KOPT-K1 (cell line): Measurements from ENCODE around the gene BAX.
A peak's percentile ranks its signal among the peaks of the same experiment; 100 is the strongest.
"Not testable (repeated sequence)": the region's sequence is repeated elsewhere in the genome, so short reads cannot be mapped to it uniquely, and the experiment has no call there.

Experiments used
- H3K27ac ChIP-seq: fragments of 200-600 bp; sonication (generic); 2 replicates; pipeline ENCODE4 v1.5.1; 2016; ENCODE audit warnings: antibody characterized with exemption, mild to moderate bottlenecking, low read depth, low read length; ENCODE audit not compliant: poor library complexity, severe bottlenecking
- H3K36me3 ChIP-seq: fragments of 200-600 bp; sonication (generic); 2 replicates; pipeline ENCODE4 v1.5.1; 2017; ENCODE audit warnings: antibody characterized with exemption, mild to moderate bottlenecking, low read length, moderate library complexity; ENCODE audit not compliant: insufficient read depth
- H3K9me3 ChIP-seq: fragments of 200-600 bp; sonication (generic); 2 replicates; pipeline ENCODE4 v1.5.1; 2017; ENCODE audit warnings: antibody characterized with exemption, low read length, mild to moderate bottlenecking; ENCODE audit not compliant: insufficient read depth, poor library complexity, severe bottlenecking

BAX gene

GRCh38 chr19:48954595-48955307 is at the start of gene BAX:
Gene BAX (plus strand): TSS chr19:48954875. CDS start chr19:48954929, 54 bp downstream.
- no peaks in the 10 kb centered on the region for H3K9me3 ChIP-seq
- peak within 1 kb of the TSS; percentile 88 for H3K27ac ChIP-seq
- H3K36me3 ChIP-seq, result peaks cover 22% of the 10 kb centered on the region

- no peak overlapping the region for H3K27ac ChIP-seq
- peaks cover 61% of the 10 kb centered on the region for H3K36me3 ChIP-seq
- no peaks in the 10 kb centered on the region for H3K9me3 ChIP-seq
Observed at GRCh38 chr19:48905664-48906063, 49.0 kb upstream of the BAX start.

DNA sequence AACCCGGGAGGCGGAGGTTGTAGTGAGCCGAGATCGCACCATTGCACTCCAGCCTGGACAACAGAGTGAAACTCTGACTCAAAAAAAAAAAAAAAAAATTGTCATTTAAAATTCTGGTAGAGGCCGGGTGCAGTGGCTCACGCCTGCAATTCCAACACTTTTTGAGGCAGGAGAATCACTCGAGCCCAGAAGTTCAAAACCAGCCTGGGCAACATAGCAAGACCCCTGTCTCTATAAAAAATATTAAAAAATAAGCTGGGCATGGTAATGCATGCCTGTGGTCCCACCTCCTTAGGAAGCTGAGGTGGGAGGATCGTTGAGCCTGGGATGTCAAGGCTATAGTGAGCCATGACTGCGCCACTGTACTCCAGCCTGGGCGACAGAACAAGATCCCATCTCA is 48.4 kb upstream of the BAX start:
- H3K27ac ChIP-seq, result no peak overlapping the region
- H3K9me3 ChIP-seq, result no peaks in the 10 kb centered on the region
- peaks cover 68% of the 10 kb centered on the region for H3K36me3 ChIP-seq

DNA sequence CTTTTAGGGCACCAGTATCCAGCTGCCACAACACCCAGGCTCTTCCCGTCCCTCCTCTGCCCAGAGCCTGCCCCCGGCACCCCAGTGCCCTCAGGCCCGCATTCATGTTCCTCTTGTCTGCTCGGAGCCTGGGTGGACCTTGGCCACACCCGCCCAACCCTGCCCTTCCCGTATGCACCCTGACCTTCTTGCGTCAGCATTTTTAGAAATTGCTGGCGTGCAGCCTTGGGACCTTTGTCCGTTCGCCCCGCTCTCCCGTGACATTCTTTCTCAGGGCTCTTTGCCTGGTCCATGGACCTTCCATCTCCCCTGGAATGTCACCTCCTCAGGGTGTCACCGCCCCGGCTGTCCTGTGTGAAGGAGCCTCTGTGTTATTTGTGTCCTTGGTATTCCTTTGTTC is 47.0 kb upstream of the BAX start:
- Histone ChIP-seq H3K36me3 (peaks cover 74% of the 10 kb centered on the region), H3K27ac (no peak overlapping the region), H3K9me3 (no peaks in the 10 kb centered on the region)

- H3K9me3 ChIP-seq, H3K27ac ChIP-seq: not testable (repeated sequence)
- H3K36me3 ChIP-seq, result peaks cover 85% of the 10 kb centered on the region
Observed at GRCh38 chr19:48909424-48910077, 45.1 kb upstream of the BAX start.

DNA sequence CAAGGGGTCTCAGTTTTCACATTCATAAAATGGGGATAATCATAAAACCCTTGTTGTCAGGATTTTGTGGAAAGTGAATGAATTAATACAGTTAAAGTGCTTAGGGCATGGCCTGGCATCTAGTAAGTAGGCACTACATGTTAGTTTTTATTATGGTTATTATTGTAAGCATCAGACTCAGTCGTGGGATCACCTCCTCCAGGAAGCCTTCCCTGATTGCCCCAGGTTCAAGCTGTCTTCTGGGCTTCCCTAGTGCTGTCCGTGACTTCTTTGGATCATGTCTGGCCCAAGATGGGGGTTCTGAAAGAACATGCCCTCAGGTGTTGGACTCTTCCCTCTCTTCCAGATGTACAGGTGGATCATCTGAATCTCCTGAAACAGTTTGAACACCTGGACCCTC is 43.9 kb upstream of the BAX start:
- Histone ChIP-seq H3K9me3 (no peaks in the 10 kb centered on the region), H3K36me3 (peaks cover 86% of the 10 kb centered on the region), H3K27ac (no peak overlapping the region)

- no peaks in the 10 kb centered on the region for H3K9me3 ChIP-seq
- no peak overlapping the region for H3K27ac ChIP-seq
- peaks cover 90% of the 10 kb centered on the region for H3K36me3 ChIP-seq
Observed at GRCh38 chr19:48913114-48913889, 41.4 kb upstream of the BAX start.

GRCh38 chr19:48914181-48914580 is 40.5 kb upstream of the BAX start:
- Histone ChIP-seq H3K27ac (no peak overlapping the region), H3K36me3 (peaks cover 90% of the 10 kb centered on the region), H3K9me3 (no peaks in the 10 kb centered on the region)

DNA sequence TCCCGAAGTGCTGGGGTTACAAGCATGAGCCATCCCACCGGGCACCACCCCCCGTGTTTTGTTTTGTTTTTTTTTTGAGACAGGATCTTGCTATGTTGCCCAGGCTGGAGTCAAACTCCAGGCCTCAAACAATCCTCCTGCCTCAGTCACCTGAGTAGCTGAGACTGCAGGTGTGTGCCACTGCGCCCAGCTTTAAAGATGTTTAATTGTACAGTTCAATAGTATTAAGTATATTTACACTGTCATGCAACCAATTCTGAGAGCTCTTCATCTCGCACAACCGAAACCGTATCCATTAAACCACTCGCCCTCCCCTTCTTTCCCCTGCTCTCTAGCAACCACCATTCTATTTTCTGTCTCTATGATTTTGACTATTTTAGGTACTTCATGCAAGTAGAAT is 38.9 kb upstream of the BAX start:
- Histone ChIP-seq H3K36me3 (peaks cover 88% of the 10 kb centered on the region), H3K9me3 (no peaks in the 10 kb centered on the region), H3K27ac (no peak overlapping the region)

GRCh38 chr19:48918071-48918470 is 36.6 kb upstream of the BAX start:
- H3K9me3 ChIP-seq, result no peaks in the 10 kb centered on the region
- peaks cover 86% of the 10 kb centered on the region for H3K36me3 ChIP-seq
- no peak overlapping the region for H3K27ac ChIP-seq

DNA sequence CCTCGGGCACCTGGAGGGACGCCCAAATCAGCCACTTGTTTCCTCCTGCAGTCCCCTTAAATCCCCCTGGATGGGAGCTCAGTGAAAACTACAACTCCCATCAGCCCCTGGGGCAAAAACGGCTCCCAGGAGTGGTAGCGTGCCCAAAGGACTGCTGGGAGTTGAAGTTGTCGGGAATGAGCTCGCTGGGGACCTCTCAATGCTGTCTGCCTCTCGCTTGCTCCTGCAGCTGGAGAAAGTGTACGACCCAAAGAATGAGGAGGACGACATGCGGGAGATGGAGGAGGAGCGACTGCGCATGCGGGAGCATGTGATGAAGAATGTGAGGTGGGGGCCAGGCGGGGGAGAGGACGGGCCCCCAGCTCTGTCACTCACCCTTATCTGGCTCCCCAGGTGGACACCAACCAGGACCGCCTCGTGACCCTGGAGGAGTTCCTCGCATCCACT is 35.9 kb upstream of the BAX start:
- H3K36me3 ChIP-seq, result peaks cover 86% of the 10 kb centered on the region
- no peaks in the 10 kb centered on the region for H3K9me3 ChIP-seq
- H3K27ac ChIP-seq, result no peak overlapping the region

GRCh38 chr19:48919271-48919670 is 35.4 kb upstream of the BAX start:
- H3K27ac ChIP-seq, H3K9me3 ChIP-seq: not testable (repeated sequence)
- H3K36me3 ChIP-seq, result peaks cover 85% of the 10 kb centered on the region

DNA sequence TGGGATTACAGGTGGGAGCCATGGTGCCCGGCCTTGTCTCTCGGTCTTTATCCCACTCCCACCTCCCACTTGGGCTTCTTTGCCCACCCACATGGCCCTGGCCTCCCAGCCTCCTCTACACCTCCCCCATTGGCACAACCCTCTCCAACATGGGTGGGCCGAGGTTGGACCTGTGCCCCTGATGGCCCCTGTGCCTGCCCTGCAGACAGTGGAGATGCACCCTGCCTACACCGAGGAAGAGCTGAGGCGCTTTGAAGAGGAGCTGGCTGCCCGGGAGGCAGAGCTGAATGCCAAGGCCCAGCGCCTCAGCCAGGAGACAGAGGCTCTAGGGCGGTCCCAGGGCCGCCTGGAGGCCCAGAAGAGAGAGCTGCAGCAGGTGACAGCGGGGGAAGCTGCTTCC is 33.7 kb upstream of the BAX start:
- Histone ChIP-seq H3K36me3 (peaks cover 68% of the 10 kb centered on the region), H3K27ac (no peak overlapping the region), H3K9me3 (no peaks in the 10 kb centered on the region)

DNA sequence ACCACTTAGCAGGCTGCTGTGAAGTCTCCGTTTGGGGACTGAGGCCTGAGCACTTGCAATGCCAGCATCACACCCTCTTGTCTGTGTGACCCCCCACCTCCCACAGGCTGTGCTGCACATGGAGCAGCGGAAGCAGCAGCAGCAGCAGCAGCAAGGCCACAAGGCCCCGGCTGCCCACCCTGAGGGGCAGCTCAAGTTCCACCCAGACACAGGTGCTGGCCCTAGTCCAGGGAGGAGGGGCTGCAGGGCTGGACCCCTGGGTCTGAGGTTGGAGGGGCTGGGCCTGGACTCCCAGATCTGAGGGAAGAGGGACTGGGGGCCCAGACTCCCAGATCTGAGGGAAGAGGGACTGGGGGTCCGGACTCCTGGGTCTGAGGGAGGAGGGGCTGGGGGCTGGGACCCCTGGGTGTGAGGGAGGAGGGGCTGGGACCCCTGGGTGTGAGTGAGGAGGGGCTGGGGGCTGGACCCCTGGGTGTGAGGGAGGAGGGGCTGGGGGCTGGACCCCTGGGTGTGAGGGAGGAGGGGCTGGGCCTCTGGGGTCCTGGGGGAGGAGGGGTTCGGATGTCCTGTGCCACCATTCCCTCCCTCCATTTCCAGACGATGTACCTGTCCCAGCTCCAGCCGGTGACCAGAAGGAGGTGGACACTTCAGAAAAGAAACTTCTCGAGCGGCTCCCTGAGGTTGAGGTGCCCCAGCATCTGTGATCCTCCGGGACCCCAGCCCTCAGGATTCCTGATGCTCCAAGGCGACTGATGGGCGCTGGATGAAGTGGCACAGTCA is 32.8 kb upstream of the BAX start:
- Histone ChIP-seq H3K9me3 (no peaks in the 10 kb centered on the region), H3K36me3 (peaks cover 61% of the 10 kb centered on the region), H3K27ac (no peak overlapping the region)
